GM21526 (cell line): ENCODE data around the gene STRN.
"Not testable (repeated sequence)": the region's sequence is repeated elsewhere in the genome, so short reads cannot be mapped to it uniquely, and the experiment has no call there.

Experiments
- ATAC-seq: cut with Tn5 transposase; IDR thresholded peaks from one replicate; pipeline ENCODE4 v1.9.1; 2021; ENCODE audit warnings: moderate library complexity; ENCODE audit not compliant: unreplicated experiment, low FRiP score

Gene STRN

DNA sequence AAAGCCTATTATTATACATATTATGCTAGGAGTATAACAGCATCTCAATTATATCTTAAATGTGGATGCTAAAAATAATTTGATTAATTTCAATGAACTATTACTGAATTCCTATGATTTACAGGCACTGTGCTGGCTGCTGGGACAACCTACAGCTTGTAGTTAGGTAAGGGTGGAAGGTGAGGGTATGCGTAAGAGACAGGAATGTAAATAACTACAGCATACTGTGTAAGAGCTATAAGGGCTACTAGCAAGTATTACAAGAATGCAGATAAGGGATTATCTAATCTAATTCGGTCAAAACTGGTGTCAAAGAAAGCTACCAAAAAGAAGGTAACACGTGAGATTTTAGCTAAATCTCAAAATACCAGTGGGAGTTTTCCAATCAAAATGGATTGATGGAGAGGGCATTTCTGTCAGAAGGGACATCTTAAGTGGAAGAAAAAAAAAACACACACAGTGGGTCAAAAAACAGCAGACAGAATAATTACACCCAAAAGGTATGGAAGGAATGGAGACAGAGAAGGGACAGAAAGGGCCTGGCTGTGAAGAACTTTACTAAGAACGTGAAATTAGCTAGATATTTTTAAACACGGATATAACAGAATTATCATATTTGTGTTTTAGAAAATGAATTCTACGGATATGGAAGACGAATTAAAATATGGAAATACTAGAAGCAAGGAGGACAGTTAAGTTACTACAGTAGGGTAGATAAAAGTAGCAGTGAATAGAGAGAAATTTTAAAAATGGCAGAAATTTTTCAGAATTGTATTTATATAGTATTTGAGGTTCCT, 47.1 kb downstream of the STRN start:
- ATAC-seq: no peak

GRCh38 chr2:36918307-36918706, 48.0 kb downstream of the STRN start:
- no peak for ATAC-seq

- no peak for ATAC-seq
These were observed 50.7 kb downstream of the STRN start for GRCh38 chr2:36915627-36916026.

DNA sequence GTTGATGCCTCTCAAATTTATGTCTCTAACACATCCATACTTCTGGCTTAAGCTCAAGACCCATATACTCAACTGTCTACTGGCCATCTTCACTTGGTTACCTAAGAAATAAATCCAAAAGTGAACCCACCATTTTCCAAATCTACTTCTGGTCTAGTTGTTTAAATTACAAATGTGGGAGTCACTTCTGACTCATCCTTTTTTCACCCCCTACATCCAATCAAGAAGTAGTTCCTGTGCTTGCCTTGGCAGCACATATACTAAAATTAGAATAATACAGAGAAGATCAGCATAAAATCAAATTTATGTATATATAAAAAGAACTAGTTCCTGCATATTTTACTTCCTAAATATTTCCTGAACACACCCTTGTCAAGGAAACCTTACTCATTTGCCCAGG, 53.6 kb downstream of the STRN start:
- no peak for ATAC-seq

- no peak for ATAC-seq
These were observed 55.3 kb downstream of the STRN start for GRCh38 chr2:36911012-36911411.

- ATAC-seq: no peak
These were observed 60.1 kb downstream of the STRN start for GRCh38 chr2:36906277-36906676.

DNA sequence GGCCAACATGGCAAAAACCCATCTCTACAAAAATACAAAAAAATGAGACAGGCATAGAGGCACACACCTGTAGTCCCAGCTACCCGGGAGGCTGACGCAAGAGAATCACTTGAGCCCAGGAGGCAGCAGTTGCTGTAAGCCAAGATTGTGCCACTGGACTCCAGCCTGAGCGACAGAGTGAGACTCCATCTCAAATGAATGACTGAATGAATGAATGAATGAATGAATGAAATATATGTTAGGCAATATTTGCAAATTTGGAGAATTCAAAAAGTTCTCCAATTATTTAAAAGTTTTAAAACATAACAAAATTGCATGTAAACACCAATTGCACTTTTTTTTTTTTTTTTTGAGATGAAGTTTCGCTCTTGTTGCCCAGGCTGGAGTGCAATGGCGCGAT, 61.7 kb downstream of the STRN start:
- ATAC-seq: no peak

DNA sequence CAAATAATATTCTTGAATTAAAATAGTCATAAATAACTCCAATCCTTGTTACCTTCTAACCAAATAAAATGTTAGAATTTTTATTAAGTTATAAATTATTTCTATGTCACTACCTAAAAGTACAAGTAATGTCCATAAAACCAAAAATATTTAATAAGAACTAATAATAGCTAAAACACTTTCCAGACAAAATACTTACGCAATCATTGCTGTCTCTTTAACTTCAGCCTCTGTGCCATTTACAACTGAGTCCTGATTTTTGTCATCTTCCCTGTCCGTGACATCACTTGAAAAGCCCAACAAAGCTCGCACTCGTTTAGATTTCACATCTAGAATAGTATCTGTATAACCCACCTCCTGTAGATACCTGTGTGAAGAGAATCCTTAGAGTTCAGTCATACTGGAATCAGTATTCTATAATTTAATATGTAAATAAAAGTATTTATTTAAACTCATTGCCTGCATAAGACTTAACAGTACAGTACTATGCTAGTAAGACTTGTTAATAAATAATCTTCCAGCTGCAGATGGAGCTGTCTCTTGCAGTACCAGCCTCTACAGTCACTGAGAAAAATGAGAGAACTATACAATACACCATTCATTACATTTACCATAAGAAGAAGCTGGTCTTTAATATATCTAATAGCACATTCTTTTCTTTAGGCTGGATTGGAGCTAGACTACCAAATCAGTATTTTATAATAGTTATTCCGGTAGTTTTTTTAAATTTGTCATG, 63.8 kb downstream of the STRN start:
- ATAC-seq: no peak

- ATAC-seq: no peak
These were observed 73.5 kb downstream of the STRN start for GRCh38 chr2:36892805-36893204.

GRCh38 chr2:36889795-36890194, 76.5 kb downstream of the STRN start:
- no peak for ATAC-seq

DNA sequence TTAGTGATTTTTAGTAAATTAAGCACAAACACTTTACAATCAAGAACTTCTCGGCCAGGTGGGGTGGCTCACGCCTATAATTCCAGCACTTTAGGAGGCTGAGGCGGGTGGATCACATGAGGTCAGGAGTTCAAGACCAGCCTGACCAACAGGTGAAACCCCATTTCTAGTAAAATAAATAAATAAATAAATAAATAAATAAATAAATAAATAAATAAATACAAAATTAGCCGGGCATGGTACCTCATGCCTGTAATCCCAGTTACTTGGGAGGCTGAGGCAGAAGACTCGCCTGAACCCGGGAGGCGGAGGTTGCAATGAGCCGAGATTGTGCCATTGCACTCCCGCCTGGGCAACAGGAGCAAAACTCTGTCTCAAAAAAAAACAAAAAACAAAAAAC, 79.2 kb downstream of the STRN start:
- not testable (repeated sequence) for ATAC-seq

GRCh38 chr2:36886664-36887063, 79.7 kb downstream of the STRN start:
- ATAC-seq: no peak

DNA sequence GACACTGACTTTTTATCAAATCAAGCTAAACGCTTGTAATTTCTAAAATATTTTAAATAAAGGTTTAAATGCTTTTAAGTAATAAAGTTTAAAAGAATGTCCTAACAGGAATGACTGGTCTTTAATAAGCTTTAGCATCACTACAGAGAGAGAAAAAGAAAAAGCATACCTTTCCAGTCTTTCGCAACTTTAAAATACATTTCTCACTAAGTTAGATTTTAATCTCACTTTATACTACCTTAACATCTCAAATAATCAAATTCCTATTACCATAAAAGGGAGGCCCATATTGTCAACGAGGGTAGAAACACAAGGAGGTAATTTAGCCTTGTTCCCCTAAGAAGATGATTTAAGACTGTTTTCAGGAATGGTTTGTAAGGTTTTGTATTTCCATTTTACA, 80.7 kb downstream of the STRN start:
- ATAC-seq: no peak

DNA sequence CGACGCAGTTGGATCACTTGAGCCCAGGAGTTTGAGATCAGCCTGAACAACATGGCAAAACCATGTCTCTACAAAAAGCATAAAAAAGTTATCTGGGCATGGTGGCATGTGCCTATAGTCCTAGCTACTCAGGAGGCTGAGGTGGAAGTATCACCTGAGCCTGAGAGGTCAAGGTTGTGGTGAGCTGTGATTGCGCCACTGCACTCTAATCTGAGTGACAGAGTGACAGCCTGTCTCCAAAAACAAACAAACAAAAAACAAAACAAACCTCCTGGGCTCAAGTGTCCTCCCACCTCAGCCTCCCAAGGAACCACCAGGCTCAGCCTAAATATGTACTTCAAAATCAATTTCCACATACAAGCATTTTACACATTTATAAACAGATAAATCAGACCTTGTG, 83.8 kb downstream of the STRN start:
- ATAC-seq: no peak

GRCh38 chr2:36881816-36882215, 84.5 kb downstream of the STRN start:
- no peak for ATAC-seq

DNA sequence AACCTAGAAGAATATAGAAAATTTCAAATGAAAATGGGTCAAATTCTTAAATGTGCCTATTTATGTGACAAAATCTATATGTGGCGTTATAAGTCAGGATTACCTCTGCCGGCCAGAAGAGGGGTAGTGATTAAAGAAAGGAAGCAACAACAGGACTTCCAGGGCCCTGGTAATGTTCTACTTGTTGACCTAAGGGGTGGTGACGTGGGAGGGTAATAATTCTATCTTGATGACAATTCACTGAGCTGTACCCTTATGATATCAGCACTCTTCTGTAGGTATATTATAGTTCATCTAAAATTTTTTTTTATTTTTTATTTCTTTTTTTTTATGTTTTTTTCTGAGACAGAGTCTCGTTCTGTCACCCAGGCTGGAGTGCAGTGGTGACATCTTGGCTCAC, 87.9 kb downstream of the STRN start:
- ATAC-seq: no peak

DNA sequence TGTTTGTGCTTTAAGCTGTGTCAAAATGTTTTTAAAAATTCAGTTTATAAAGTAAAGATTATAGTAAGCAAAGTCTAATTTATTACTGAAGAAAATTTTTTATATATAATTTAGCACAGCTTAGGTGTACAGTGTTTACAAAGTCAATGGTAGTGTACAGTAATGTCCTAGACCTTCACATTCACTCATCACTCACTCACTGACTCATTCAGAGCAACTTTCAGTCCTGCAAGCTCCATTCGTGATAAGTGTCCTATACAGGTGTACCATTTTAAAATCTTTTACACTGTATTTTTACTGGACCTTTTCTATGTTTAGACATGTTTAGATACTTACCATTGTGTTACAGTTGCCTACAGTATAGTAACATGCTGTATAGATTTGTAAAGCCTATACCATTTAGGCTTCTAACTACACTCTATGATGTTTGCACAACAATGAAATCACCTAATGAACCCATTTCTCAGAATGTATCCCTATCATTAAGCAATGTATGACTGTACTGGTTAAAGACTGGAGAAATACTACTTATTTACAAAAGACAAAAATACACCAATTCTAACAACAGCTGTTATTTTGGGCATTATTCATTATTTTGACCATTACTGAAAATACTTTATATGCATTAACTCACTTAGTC, 95.1 kb downstream of the STRN start:
- ATAC-seq: no peak

GRCh38 chr2:36869606-36870005, 96.7 kb downstream of the STRN start:
- ATAC-seq: no peak

DNA sequence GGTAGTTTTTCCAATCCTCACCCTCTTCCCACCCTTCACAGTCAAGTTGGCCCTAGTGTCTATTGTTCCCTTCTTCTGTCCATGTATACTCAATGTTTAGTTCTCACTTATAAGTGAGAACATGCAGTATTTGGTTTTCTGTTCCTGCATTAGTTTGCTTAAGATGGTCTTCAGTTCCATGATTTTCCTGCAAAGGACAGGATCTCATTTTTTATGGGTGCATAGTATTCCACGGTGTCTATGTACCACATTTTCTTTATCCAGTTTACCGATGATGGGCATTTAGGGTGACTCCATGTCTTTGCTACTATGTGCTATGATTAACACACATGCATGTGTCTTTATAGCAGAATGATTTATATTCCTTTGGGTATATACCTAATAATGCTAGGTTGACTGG, 104.4 kb downstream of the STRN start:
- ATAC-seq: no peak

GRCh38 chr2:36859366-36859792, 107.0 kb downstream of the STRN start:
- ATAC-seq: no peak

DNA sequence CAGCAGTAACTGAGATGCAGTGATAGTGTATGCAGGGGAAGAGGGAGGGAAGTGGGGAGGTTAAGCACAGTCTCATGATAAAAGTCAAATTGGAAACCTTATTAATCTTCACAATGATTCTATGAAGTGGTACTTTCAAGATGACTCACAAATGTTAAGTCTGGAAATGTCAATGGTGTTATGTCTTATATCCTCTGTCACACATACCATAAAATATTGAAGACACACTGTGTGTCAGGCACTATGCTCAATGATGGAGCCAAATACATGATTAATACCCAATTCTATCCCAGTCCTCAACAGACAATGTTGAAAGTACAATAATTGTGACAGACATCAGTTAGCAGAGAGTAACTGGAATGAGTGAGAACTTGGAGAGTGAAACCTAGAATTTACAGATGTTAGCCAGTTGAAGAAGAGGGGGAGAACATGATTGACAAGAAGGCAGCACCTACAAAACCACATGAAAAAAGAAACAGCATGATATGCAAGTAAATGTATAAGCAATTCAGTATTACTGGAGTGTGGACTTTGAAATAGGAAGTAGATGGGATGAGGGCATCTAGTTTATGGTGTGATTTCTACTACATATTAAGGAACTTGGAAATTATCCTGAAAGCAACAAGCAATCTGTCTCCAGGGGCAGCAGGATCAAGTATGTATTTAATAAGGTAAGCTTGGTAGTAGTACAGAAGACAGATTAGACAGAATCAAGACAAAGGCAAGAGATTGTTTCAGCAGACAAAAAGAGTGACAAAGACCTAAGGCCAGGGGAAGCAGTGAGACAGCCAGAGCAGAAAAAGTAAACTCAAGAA, 107.6 kb downstream of the STRN start:
- no peak for ATAC-seq
